GM12878 (cell line): Measurements from ENCODE around the gene SEMA3C. TPM values are rescaled to one million over a fixed set of nuclear protein-coding genes. Genes with fewer than 3 reads are reported as not detected.

Source experiments
- ATAC-seq: fragments of 200-7000 bp; cut with Tn5 transposase; 3 replicates; pipeline ENCODE4 v1.9.1; 2020; ENCODE audit warnings: mild to moderate bottlenecking, moderate library complexity
- BruUV-seq: library from RNA; stranded (reverse); fragments of 400-500 nt; replicated peaks from 2 replicates; lab custom pipeline; 2021; lab: Mats Ljungman, UMichigan
- CTCF ChIA-PET: fragments of 300-600 bp; sonication (Branson Sonifier 250); formaldehyde crosslinking; extraction: SDS; loops from one replicate; lab custom pipeline; 2021; ENCODE audit warnings: inconsistent platforms; lab: Yijun Ruan, JAX
- POLR2A ChIA-PET: fragments of 350-600 bp; formaldehyde crosslinking; extraction: SDS; loops from one replicate; lab custom pipeline; 2021; ENCODE audit warnings: inconsistent platforms; lab: Charles Lee
- RAD21 ChIA-PET: fragments of 300-600 bp; sonication (Branson Sonifier 250); formaldehyde crosslinking; loops from one replicate; lab custom pipeline; 2023; ENCODE audit warnings: antibody characterized with exemption; ENCODE audit not compliant: unreplicated experiment; lab: Charles Lee
- SMC1A ChIA-PET: fragments of 300-600 bp; sonication (Branson Sonifier 250); formaldehyde crosslinking; loops from one replicate; lab custom pipeline; 2023; ENCODE audit not compliant: unreplicated experiment, uncharacterized antibody; lab: Charles Lee
- DNase-seq: peaks from one replicate; pipeline ENCODE4 v3.0.0-alpha.2; 2011; ENCODE audit warnings: low read depth, low spot score
- FAIRE-seq: peaks from 3 replicates; lab custom pipeline; 2011; peaks lifted over from hg19 to GRCh38; lab: Jason Lieb, UNC
- H2AFZ ChIP-seq: 2 replicates; pipeline ENCODE4 v1.6.0; 2011; ENCODE audit warnings: low read depth, low read length, control low read depth; ENCODE audit not compliant: control insufficient read depth
- H3K27ac ChIP-seq: 2 replicates; pipeline ENCODE4 v1.5.1; 2011; ENCODE audit warnings: control low read depth; ENCODE audit not compliant: control insufficient read depth, insufficient read depth
- H3K27me3 ChIP-seq, 2 experiments: replicated peaks in 1 of 2; 2 replicates each; pipeline versions ENCODE4 v1.6.0 to v1.6.1; 2011; ENCODE audit warnings: low read length in 1 of 2; ENCODE audit not compliant: control insufficient read depth in 2 of 2, insufficient read depth in 2 of 2
- H3K36me3 ChIP-seq, 2 experiments: 2 replicates each; pipeline ENCODE4 v1.5.1; 2011; ENCODE audit warnings: low read length in 1 of 2; ENCODE audit not compliant: control insufficient read depth in 2 of 2, insufficient read depth in 2 of 2
- H3K4me1 ChIP-seq: 2 replicates; pipeline ENCODE4 v1.6.1; 2011; ENCODE audit warnings: mild to moderate bottlenecking, low read length, moderate library complexity, mixed read lengths; ENCODE audit not compliant: control insufficient read depth, insufficient read depth
- H3K4me2 ChIP-seq: 2 replicates; pipeline ENCODE4 v1.6.0; 2011; ENCODE audit warnings: control low read depth; ENCODE audit not compliant: control insufficient read depth, insufficient read depth
- H3K4me3 ChIP-seq: fragments of 200-600 bp; sonication (generic); 2 replicates; pipeline ENCODE4 v1.5.1; 2016
- H3K79me2 ChIP-seq: 2 replicates; pipeline ENCODE4 v1.6.0; 2011; ENCODE audit warnings: low read length; ENCODE audit not compliant: control insufficient read depth, insufficient read depth
- H3K9ac ChIP-seq: 2 replicates; pipeline ENCODE4 v1.8.0; 2011; ENCODE audit warnings: low read length, control low read depth, mixed read lengths; ENCODE audit not compliant: control insufficient read depth, insufficient read depth
- H3K9me3 ChIP-seq: replicated peaks from 3 replicates; pipeline ENCODE4 v1.5.1; 2011; ENCODE audit warnings: mild to moderate bottlenecking, low read length; ENCODE audit not compliant: control insufficient read depth, insufficient read depth
- H4K20me1 ChIP-seq: 2 replicates; pipeline ENCODE4 v1.6.0; 2011; ENCODE audit not compliant: control insufficient read depth, insufficient read depth
- CBFB ChIP-seq: IDR thresholded peaks from 2 replicates; pipeline ENCODE4 v1.6.1; 2016; ENCODE audit warnings: antibody characterized with exemption, low read depth
- ESRRA ChIP-seq: IDR thresholded peaks from 2 replicates; pipeline ENCODE4 v1.6.1; 2012; ENCODE audit warnings: mild to moderate bottlenecking, low read length, improper control_type of control experiment
- IKZF1 ChIP-seq: fragments of 450-650 bp; conservative IDR thresholded peaks from 2 replicates; pipeline ENCODE4 v1.6.1; 2017; ENCODE audit warnings: antibody characterized with exemption, mild to moderate bottlenecking
- POLR2AphosphoS2 ChIP-seq: IDR thresholded peaks from 2 replicates; pipeline ENCODE4 v1.6.1; 2011; ENCODE audit warnings: low read depth, mild to moderate bottlenecking, low read length, improper control_type of control experiment, moderate library complexity
- ZNF217 ChIP-seq: fragments of 450-650 bp; IDR thresholded peaks from 2 replicates; pipeline ENCODE4 v1.6.1; 2017; ENCODE audit warnings: antibody characterized with exemption, mild to moderate bottlenecking
- ZNF24 ChIP-seq: fragments of 450-650 bp; IDR thresholded peaks from 2 replicates; pipeline ENCODE4 v1.6.1; 2017; ENCODE audit warnings: antibody characterized with exemption, mild to moderate bottlenecking
- WGBS: methylation state at CpG from one replicate; pipeline ENCODE4 v1.1.6; 2016; ENCODE audit warnings: low lambda C conversion rate; ENCODE audit not compliant: insufficient replicate concordance, insufficient coverage; ENCODE audit errors: missing lambda C conversion rate; 5-methylcytosine and 5-hydroxymethylcytosine counted together
- in situ Hi-C: fragments of 300-500 bp; cut with MboI; formaldehyde crosslinking; loops from 9 replicates; pipeline ENCODE4 v1.14.3; 2018; ENCODE audit warnings: mixed read lengths
- intact Hi-C: fragments of 100-400 bp; cut with micrococcal nuclease; formaldehyde crosslinking; loops from one replicate; pipeline ENCODE4 v1.14.2; 2022; ENCODE audit not compliant: unreplicated experiment
- polyA plus RNA-seq, 11 experiments: library from polyadenylated mRNA; depleted of rRNA in 4 of 11; unstranded in 6 of 11; stranded (reverse) in 5 of 11; fragments of >200 nt; fragmentation: Nextera tagmentation in 4 of 11; fragmentation: Illumina TruSeq in 1 of 11; extraction: Ambion mirVana in 4 of 11; extraction: Trizol in 1 of 11; gene quantifications; 1 replicate in 1 of 11; 2 replicates in 10 of 11; pipeline versions ENCODE4 v1.2.1 to v1.2.3, GENCODE V29; 2011 to 2016; ENCODE audit warnings: inconsistent platforms in 2 of 11, missing spikeins in 2 of 11, low read depth in 1 of 11
- total RNA-seq, 4 experiments: library from RNA; depleted of rRNA in 3 of 4; stranded (reverse); fragments of >200 nt in 3 of 4; fragmentation: Illumina TruSeq in 1 of 4; extraction: Trizol in 1 of 4; gene quantifications; 2 replicates each; pipeline versions ENCODE4 v1.2.1 to v1.2.3, GENCODE V29; 2013 to 2021

Gene SEMA3C
- total and polyA plus RNA-seq, 10 of the 15 experiments (the other 5 are each of a cell fraction or from before 2014, with no cell fraction given): 0.01 to 0.41 (median 0.11) TPM; not detected in 6

- Histone ChIP-seq H3K4me3 (no peak overlapping the region), H3K9ac (no peak overlapping the region), H3K4me2 (no peak overlapping the region), H3K9me3 (no peaks in the 10 kb centered on the region), H3K36me3 (no peaks in the 10 kb centered on the region), H2AFZ (no peak overlapping the region), H3K27me3 (no peaks in the 10 kb centered on the region), H3K4me1 (no peaks in the 10 kb centered on the region), H3K79me2 (no peaks in the 10 kb centered on the region), H4K20me1 (no peaks in the 10 kb centered on the region), H3K27ac (no peak overlapping the region)
- ChIA-PET RAD21 (no interaction called here), SMC1A (no interaction called here), POLR2A (no interaction called here), CTCF (no interaction called here)
- TF ChIP-seq ZNF217 (no peak), POLR2AphosphoS2 (no peak), CBFB (no peak), IKZF1 (no peak), ZNF24 (no peak)
- FAIRE-seq: no peak
- DNase-seq: no peak
- no TSS peak for BruUV-seq
- in situ Hi-C loops (no loop called here), intact Hi-C loops (no loop called here)
- ATAC-seq: no peak
Observed at GRCh38 chr7:80781561-80781979, 137.3 kb downstream of the SEMA3C start.

GRCh38 chr7:80781146-80781545 lies 137.7 kb downstream of the SEMA3C start:
- Histone ChIP-seq H3K9ac (no peak overlapping the region), H3K4me3 (no peak overlapping the region), H3K9me3 (no peaks in the 10 kb centered on the region), H3K36me3 (no peaks in the 10 kb centered on the region), H4K20me1 (no peaks in the 10 kb centered on the region), H3K4me1 (no peaks in the 10 kb centered on the region), H3K79me2 (no peaks in the 10 kb centered on the region), H2AFZ (no peak overlapping the region), H3K4me2 (no peak overlapping the region), H3K27ac (no peak overlapping the region), H3K27me3 (no peaks in the 10 kb centered on the region)
- WGBS: 17% methylated on average over 2 of the region's 2 CpGs
- ChIA-PET RAD21 (no interaction called here), CTCF (no interaction called here), SMC1A (no interaction called here), POLR2A (no interaction called here)
- no peak for TF ChIP-seq ESRRA
- BruUV-seq: no TSS peak
- in situ Hi-C loops (no loop called here), intact Hi-C loops (no loop called here)
- FAIRE-seq (no peak), ATAC-seq (no peak), DNase-seq (no peak)
